Measurements from ENCODE around the gene ACTBL2. TPM values are rescaled to one million over a fixed set of nuclear protein-coding genes. Genes with fewer than 3 reads are reported as not detected.

Gene ACTBL2
- total RNA-seq, 1 donor from 2014 or later: not detected

GRCh38 chr5:57497733-57498132 is 15.1 kb upstream of the ACTBL2 start:
- Mint-ChIP-seq H3K4me3 (no peak overlapping the region), H3K27me3 (ENCODE audit: low read depth) (no peaks in the 10 kb centered on the region), H3K9me3 (no peaks in the 10 kb centered on the region), H3K36me3 (ENCODE audit: low read depth) (no peaks in the 10 kb centered on the region), H3K27ac (ENCODE audit: unreplicated experiment) (no peak overlapping the region), H3K4me1 (peaks cover 35% of the 10 kb centered on the region)
- no peak for DNase-seq (ENCODE audit: low read depth, low spot score)
- TF ChIP-seq, protein P1, sequence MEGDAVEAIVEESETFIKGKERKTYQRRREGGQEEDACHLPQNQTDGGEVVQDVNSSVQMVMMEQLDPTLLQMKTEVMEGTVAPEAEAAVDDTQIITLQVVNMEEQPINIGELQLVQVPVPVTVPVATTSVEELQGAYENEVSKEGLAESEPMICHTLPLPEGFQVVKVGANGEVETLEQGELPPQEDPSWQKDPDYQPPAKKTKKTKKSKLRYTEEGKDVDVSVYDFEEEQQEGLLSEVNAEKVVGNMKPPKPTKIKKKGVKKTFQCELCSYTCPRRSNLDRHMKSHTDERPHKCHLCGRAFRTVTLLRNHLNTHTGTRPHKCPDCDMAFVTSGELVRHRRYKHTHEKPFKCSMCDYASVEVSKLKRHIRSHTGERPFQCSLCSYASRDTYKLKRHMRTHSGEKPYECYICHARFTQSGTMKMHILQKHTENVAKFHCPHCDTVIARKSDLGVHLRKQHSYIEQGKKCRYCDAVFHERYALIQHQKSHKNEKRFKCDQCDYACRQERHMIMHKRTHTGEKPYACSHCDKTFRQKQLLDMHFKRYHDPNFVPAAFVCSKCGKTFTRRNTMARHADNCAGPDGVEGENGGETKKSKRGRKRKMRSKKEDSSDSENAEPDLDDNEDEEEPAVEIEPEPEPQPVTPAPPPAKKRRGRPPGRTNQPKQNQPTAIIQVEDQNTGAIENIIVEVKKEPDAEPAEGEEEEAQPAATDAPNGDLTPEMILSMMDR (conservative IDR thresholded peaks at IDR 0.05): no peak

DNA sequence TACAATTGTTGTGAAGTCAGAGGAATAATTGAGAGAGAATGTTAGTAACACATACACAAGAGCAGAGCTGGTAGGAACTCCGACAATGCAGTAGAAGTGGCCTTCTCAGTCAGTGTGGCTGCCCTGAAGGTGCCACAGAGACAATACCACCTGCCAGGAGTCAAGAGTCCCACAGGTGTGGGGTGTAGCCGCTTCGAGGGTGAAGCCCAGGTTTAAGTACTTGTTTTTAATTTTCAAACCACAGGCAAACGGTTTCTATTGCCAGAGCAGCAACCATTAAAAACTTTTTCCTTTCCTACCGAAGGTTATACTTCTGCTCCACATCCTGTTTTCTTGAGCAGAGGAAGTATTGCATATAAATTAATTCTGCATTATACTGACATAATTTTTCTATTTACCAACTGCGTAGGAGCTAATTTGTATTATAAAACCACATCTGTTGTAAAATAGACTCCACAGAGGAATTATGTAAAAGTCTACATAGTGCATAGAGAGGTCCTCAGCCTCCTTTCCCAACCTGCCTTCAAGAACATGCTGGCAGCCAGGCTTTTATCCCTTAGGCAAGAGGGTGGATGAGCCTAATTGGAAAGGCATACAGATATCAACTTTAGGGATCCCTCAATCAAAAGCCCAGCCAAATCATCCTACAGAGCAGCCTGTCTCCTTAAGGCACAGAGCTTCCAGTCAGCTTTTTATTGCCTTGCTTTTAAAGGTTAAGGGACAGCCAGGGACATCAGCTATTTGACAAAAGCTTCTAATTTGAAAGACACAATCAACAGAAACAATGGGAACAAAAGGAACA is 12.9 kb upstream of the ACTBL2 start:
- TF ChIP-seq, protein P1 (conservative IDR thresholded peaks at IDR 0.05): no peak
- no peak for DNase-seq (ENCODE audit: low read depth, low spot score)
- Mint-ChIP-seq H3K27me3 (ENCODE audit: low read depth) (no peaks in the 10 kb centered on the region), H3K36me3 (ENCODE audit: low read depth) (peaks cover 2% of the 10 kb centered on the region), H3K4me1 (peaks cover 21% of the 10 kb centered on the region), H3K4me3 (no peak overlapping the region), H3K9me3 (no peaks in the 10 kb centered on the region), H3K27ac (ENCODE audit: unreplicated experiment) (no peak overlapping the region)

DNA sequence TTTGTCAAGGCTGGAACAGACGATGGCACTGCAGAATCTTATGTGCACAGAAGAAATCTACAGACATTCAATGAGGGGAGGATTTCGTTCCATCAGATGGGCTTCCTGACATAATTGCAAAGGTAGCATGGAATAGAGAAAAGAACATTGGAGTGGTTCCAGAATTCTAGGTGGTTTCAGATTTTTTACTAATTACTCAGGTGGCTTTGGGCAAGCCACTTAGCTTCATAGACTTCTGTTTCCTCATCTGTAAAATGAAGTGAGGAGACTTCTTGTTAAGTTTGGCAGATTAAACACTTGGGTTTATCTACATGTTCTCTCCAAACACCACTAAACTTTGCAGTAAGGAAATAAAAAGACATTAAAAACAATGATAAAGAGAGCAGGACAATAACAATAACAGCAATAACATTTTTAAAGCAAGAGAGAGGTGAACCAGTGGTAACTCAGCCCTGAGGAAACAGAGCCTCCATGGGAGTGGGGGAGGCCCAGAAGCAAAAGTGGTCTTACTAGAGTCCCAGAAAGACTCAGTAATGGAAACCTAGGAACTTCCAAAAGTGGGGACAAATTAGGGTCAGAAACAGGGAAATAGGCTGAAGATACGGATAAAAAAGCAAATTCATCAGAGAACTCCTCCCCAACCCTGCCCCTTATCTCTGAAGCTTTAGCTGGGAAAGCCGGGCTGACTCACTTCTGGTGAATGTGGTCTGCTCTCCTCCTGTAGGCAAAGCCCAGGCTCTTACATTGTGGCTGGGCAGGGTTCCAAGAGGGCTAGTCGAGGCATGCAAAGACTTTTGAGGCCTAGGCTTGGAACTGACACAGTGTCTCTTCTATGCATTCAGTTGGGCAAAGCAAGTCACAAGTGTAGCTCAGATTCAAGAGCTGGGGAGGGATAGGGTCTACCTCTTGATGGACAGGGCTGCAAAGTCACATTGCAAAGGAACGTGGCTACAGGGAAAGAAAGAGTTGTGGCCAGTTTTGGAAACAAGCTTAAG is 11.8 kb upstream of the ACTBL2 start:
- peaks cover 2% of the 10 kb centered on the region for H3K36me3 Mint-ChIP-seq (ENCODE audit: low read depth)
- H3K9me3 Mint-ChIP-seq: no peaks in the 10 kb centered on the region
- no peak overlapping the region for H3K27ac Mint-ChIP-seq (ENCODE audit: unreplicated experiment)
- TF ChIP-seq, protein P1 (conservative IDR thresholded peaks at IDR 0.05): no peak
- H3K27me3 Mint-ChIP-seq (ENCODE audit: low read depth): no peaks in the 10 kb centered on the region
- no peak overlapping the region for H3K4me3 Mint-ChIP-seq
- H3K4me1 Mint-ChIP-seq: peaks cover 16% of the 10 kb centered on the region
- no peak for DNase-seq (ENCODE audit: low read depth, low spot score)

DNA sequence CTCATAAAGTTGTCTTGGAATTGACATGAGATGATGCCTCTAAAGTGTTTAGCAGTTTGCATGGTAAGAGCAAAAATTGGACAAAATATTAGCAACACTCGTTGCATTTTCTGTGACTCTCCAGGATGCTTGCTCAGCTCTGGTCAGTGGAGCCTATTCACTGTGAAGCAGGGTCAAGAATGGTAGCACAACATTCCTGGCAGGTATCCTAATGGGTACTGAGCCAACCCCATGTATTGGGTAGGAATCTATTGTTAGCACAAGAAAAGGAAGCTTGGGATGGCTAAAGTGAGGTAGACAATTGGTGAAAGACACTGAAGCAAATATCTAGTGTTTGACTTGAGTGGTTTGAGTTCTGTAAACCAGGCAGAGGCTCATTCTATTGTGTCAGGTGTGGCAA is 10.4 kb upstream of the ACTBL2 start:
- Mint-ChIP-seq H3K9me3 (no peaks in the 10 kb centered on the region), H3K27me3 (ENCODE audit: low read depth) (no peaks in the 10 kb centered on the region), H3K4me3 (no peak overlapping the region), H3K27ac (ENCODE audit: unreplicated experiment) (no peak overlapping the region), H3K4me1 (peaks cover 20% of the 10 kb centered on the region), H3K36me3 (ENCODE audit: low read depth) (peaks cover 2% of the 10 kb centered on the region)
- no peak for DNase-seq (ENCODE audit: low read depth, low spot score)
- TF ChIP-seq, protein P1 (conservative IDR thresholded peaks at IDR 0.05): no peak

GRCh38 chr5:57492632-57493031 is 10.0 kb upstream of the ACTBL2 start:
- DNase-seq (ENCODE audit: low read depth, low spot score): no peak
- TF ChIP-seq, protein P1 (conservative IDR thresholded peaks at IDR 0.05): no peak
- Mint-ChIP-seq H3K4me1 (peaks cover 24% of the 10 kb centered on the region), H3K4me3 (no peak overlapping the region), H3K9me3 (no peaks in the 10 kb centered on the region), H3K36me3 (ENCODE audit: low read depth) (peaks cover 2% of the 10 kb centered on the region), H3K27ac (ENCODE audit: unreplicated experiment) (no peak overlapping the region), H3K27me3 (ENCODE audit: low read depth) (no peaks in the 10 kb centered on the region)

All from neural crest cell (in vitro differentiated cells).